BLaER1 treated with 17β-estradiol and CSF1 and Interleukin-3, amounts not matched to agents 10 nM and 100 nM (cell line): ENCODE results near the gene ASB13.
A peak's percentile ranks its signal among the peaks of the same experiment; 100 is the strongest.

Source experiments
- H3K27ac ChIP-seq, 11 experiments: shearing (Covaris generic); formaldehyde crosslinking; 2 replicates each; pipeline ENCODE4 v1.8.1; 2022
- H3K27me3 ChIP-seq, 11 experiments: shearing (Covaris generic); formaldehyde crosslinking; 2 replicates each; pipeline ENCODE4 v1.8.1; 2022
- H3K36me3 ChIP-seq, 11 experiments: shearing (Covaris generic); formaldehyde crosslinking; 2 replicates each; pipeline ENCODE4 v1.8.1; 2022
- H3K4me1 ChIP-seq, 10 experiments: shearing (Covaris generic); formaldehyde crosslinking; 2 replicates each; pipeline ENCODE4 v1.8.1; 2022
- H3K4me2 ChIP-seq, 11 experiments: shearing (Covaris generic); formaldehyde crosslinking; 2 replicates each; pipeline ENCODE4 v1.8.1; 2022
- H3K4me3 ChIP-seq, 10 experiments: shearing (Covaris generic); formaldehyde crosslinking; 2 replicates each; pipeline ENCODE4 v1.8.1; 2022
- H3K9ac ChIP-seq, 11 experiments: shearing (Covaris generic); formaldehyde crosslinking; 2 replicates each; pipeline ENCODE4 v1.8.1; 2022
- H3K9me3 ChIP-seq, 11 experiments: shearing (Covaris generic); formaldehyde crosslinking; replicated peaks in 1 of 11; 2 replicates each; pipeline ENCODE4 v1.8.1; 2022
- H4K20me1 ChIP-seq, 11 experiments: shearing (Covaris generic); formaldehyde crosslinking; 2 replicates each; pipeline ENCODE4 v1.8.1; 2022
- Cebpa-rat ChIP-seq, 11 experiments: shearing (Covaris generic); IDR thresholded peaks; 2 replicates each; pipeline ENCODE4 v1.8.1; 2022

ASB13 gene

GRCh38 chr10:5620223-5620721 lies 46.1 kb downstream of the ASB13 start:
- TF ChIP-seq Cebpa-rat (IDR thresholded peaks at IDR 0.05), result no peak
- H3K27me3 ChIP-seq, result no peaks in the 10 kb centered on the region
- H3K4me1 ChIP-seq, result peaks cover 11 to 24% (median 20%) of the 10 kb centered on the region in 10 experiments
- H4K20me1 ChIP-seq, result peaks cover 0 to 6% (median 0%) of the 10 kb centered on the region in 11 experiments; a peak in 4 of 22 replicates
- no peaks in the 10 kb centered on the region for H3K9me3 ChIP-seq
- H3K9ac ChIP-seq, result 0 out of 22 replicates have a peak overlapping the region, but pooled peaks of 2 of the 11 experiments have one; percentile 13 to 14
- H3K36me3 ChIP-seq, result no peaks in the 10 kb centered on the region
- no peak overlapping the region for H3K27ac ChIP-seq
- H3K4me2 ChIP-seq, result peak overlapping the region in 8 of 11 experiments; percentile 68 to 83 (median 76); a peak in 16 of 22 replicates
- no peak overlapping the region for H3K4me3 ChIP-seq

DNA sequence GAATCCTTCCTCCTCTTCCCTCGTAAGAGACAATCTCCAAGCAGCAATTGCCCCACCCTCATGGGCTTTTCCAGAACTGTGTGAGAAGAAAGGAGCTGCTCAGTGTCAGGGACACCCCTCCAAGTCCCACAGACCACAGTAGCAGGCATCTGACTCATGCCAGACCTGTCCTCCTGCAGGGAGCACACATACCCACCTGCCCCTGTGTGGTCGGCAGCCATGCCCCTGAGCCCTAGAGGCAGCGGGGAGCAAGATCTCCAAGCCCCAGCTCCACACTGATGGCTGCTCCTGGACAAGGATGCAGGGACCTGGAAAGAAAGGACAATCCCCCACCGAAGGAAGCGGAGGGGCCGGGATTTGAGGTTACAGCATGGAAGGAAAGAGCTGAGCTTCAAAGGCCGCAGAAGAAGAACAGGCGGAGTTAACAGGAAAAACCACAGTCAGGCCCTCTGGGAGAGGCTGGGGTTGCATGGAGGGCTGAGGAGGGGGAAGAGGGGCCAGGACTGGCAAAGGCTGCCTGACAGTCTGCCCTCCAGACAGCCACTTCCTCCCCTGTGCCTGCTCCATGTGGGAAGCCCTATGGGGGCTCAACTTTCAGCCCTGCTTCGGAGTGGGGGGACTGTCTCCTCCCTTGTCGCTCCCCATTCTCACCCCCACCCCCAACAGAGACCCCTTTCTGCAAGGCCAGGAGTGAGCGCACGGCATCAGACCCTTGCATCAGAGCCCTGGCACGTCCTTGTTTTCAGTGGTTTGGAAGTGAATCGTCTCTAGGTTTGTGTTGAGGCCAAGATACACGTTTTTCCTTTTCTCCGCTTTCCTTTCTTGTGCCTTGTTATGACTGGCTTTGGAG lies 46.8 kb downstream of the ASB13 start:
- TF ChIP-seq Cebpa-rat (IDR thresholded peaks at IDR 0.05), result no peak

DNA sequence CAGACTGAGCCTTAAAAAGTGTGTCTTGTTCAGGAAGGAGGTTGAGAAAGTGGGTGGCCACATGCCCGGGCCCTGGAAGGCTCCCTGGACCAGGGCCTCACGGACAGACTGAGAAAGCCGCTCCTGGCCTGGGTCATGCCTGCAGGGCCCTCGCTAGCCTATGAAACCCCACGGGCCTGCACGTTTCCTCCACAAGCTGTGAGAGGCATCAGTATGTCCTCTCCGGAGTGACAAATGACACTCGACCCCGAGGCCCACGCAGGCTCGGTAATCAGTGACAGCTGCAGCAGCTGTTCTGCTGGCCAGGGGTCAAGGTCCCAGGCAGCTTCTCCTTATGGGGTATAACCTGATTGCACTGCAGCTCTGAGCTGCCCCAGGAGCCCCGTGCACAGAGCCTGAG lies 47.6 kb downstream of the ASB13 start:
- H3K27ac ChIP-seq, result no peak overlapping the region
- no peak for TF ChIP-seq Cebpa-rat (IDR thresholded peaks at IDR 0.05)
- H3K27me3 ChIP-seq, result no peaks in the 10 kb centered on the region
- H3K4me1 ChIP-seq, result peaks cover 11 to 24% (median 20%) of the 10 kb centered on the region in 10 experiments
- H4K20me1 ChIP-seq, result peaks cover 0 to 6% (median 0%) of the 10 kb centered on the region in 11 experiments; a peak in 4 of 22 replicates
- H3K36me3 ChIP-seq, result no peaks in the 10 kb centered on the region
- no peak overlapping the region for H3K9ac ChIP-seq
- peak overlapping the region; percentile 50 to 83 (median 74); a peak in 20 of 22 replicates for H3K4me2 ChIP-seq
- H3K9me3 ChIP-seq, result no peaks in the 10 kb centered on the region
- H3K4me3 ChIP-seq, result no peak overlapping the region

More for the DNA sequence above, 46.8 kb downstream of the ASB13 start:
- Histone ChIP-seq H4K20me1 (peaks cover 0 to 6% (median 0%) of the 10 kb centered on the region in 11 experiments; a peak in 4 of 22 replicates), H3K4me1 (peaks cover 11 to 24% (median 20%) of the 10 kb centered on the region in 10 experiments), H3K27ac (0 out of 22 replicates have a peak overlapping the region, but pooled peaks of 1 of the 11 experiments have one; percentile 18), H3K9me3 (no peaks in the 10 kb centered on the region), H3K36me3 (no peaks in the 10 kb centered on the region), H3K4me2 (peak overlapping the region; percentile 50 to 83 (median 74)), H3K27me3 (no peaks in the 10 kb centered on the region), H3K9ac (peak overlapping the region in 3 of 11 experiments; percentile 10 to 45 (median 14); a peak in 2 of 22 replicates), H3K4me3 (no peak overlapping the region)

DNA sequence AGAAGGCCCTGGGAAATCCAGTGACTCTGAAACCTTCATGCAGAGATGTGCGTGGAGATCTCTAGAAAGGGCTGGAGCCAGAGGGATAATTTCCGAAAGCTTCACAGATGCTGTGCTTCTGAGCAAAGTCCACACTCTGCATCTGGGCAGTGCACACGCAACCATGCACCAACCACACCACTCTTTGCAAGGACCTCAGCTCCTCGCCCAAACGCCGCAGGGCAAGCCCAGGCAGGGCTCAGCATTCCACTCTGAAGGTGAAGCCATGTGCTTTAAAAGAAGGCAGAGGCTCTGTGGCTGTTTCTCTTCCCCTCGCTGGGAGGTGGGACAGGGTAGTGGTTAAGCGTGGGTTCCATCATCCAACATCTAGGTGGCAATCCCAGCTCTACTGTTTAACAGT lies 48.4 kb downstream of the ASB13 start:
- peaks cover 0 to 6% (median 0%) of the 10 kb centered on the region in 11 experiments; a peak in 4 of 22 replicates for H4K20me1 ChIP-seq
- no peak overlapping the region for H3K9ac ChIP-seq
- TF ChIP-seq Cebpa-rat (IDR thresholded peaks at IDR 0.05), result no peak
- no peak overlapping the region for H3K27ac ChIP-seq
- H3K4me2 ChIP-seq, result no peak overlapping the region
- no peaks in the 10 kb centered on the region for H3K36me3 ChIP-seq
- H3K9me3 ChIP-seq, result no peaks in the 10 kb centered on the region
- no peaks in the 10 kb centered on the region for H3K27me3 ChIP-seq
- H3K4me1 ChIP-seq, result peaks cover 11 to 22% (median 20%) of the 10 kb centered on the region in 10 experiments
- no peak overlapping the region for H3K4me3 ChIP-seq

- no peak overlapping the region for H3K9ac ChIP-seq
- no peak overlapping the region for H3K4me2 ChIP-seq
- no peaks in the 10 kb centered on the region for H3K36me3 ChIP-seq
- peaks cover 0 to 6% (median 0%) of the 10 kb centered on the region in 11 experiments; a peak in 4 of 22 replicates for H4K20me1 ChIP-seq
- H3K27ac ChIP-seq, result no peak overlapping the region
- H3K4me3 ChIP-seq, result no peak overlapping the region
- no peak for TF ChIP-seq Cebpa-rat (IDR thresholded peaks at IDR 0.05)
- peaks cover 11 to 21% (median 19%) of the 10 kb centered on the region in 10 experiments for H3K4me1 ChIP-seq
- no peaks in the 10 kb centered on the region for H3K9me3 ChIP-seq
- H3K27me3 ChIP-seq, result no peaks in the 10 kb centered on the region
Observed at GRCh38 chr10:5617521-5617920, 48.9 kb downstream of the ASB13 start.

- H3K4me3 ChIP-seq, result no peak overlapping the region
- no peak overlapping the region for H3K27ac ChIP-seq
- no peaks in the 10 kb centered on the region for H3K27me3 ChIP-seq
- no peaks in the 10 kb centered on the region for H3K9me3 ChIP-seq
- peaks cover 11 to 21% (median 19%) of the 10 kb centered on the region in 10 experiments for H3K4me1 ChIP-seq
- no peak overlapping the region for H3K9ac ChIP-seq
- H4K20me1 ChIP-seq, result peaks cover 0 to 6% (median 0%) of the 10 kb centered on the region in 11 experiments; a peak in 4 of 22 replicates
- TF ChIP-seq Cebpa-rat (IDR thresholded peaks at IDR 0.05), result no peak
- H3K4me2 ChIP-seq, result no peak overlapping the region
- no peaks in the 10 kb centered on the region for H3K36me3 ChIP-seq
Observed at GRCh38 chr10:5616836-5617235, 49.6 kb downstream of the ASB13 start.

GRCh38 chr10:5616046-5616445 lies 50.3 kb downstream of the ASB13 start:
- no peak overlapping the region for H3K27ac ChIP-seq
- no peak overlapping the region for H3K9ac ChIP-seq
- peaks cover 11 to 21% (median 19%) of the 10 kb centered on the region in 10 experiments for H3K4me1 ChIP-seq
- no peaks in the 10 kb centered on the region for H3K36me3 ChIP-seq
- no peak for TF ChIP-seq Cebpa-rat (IDR thresholded peaks at IDR 0.05)
- no peak overlapping the region for H3K4me2 ChIP-seq
- H3K4me3 ChIP-seq, result no peak overlapping the region
- H3K27me3 ChIP-seq, result no peaks in the 10 kb centered on the region
- H3K9me3 ChIP-seq, result no peaks in the 10 kb centered on the region
- peaks cover 0 to 6% (median 0%) of the 10 kb centered on the region in 11 experiments; a peak in 4 of 22 replicates for H4K20me1 ChIP-seq

DNA sequence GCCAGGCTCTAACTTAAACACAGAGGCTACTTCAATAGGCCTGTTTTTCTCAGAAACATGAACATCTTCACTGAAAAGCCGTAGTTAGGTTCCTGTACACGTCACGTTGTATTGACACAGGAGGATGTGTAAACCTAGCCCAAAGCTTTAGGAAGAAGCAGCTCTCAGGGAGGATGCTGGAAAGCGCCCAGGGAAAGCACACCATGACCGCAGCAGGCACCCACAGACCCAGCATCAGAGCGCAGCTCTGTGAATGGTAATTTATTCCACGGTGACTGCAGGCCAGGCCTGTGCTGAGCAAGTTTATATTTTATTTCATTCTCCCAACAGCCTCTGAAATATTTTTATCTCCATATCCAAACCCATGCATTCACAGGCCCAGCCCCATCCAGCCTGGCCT lies 51.1 kb downstream of the ASB13 start:
- H3K4me3 ChIP-seq, result no peak overlapping the region
- H3K4me1 ChIP-seq, result peaks cover 11 to 18% (median 17%) of the 10 kb centered on the region in 10 experiments
- no peaks in the 10 kb centered on the region for H3K27me3 ChIP-seq
- no peak overlapping the region for H3K4me2 ChIP-seq
- no peak overlapping the region for H3K9ac ChIP-seq
- no peaks in the 10 kb centered on the region for H3K9me3 ChIP-seq
- peaks cover 0 to 6% (median 0%) of the 10 kb centered on the region in 11 experiments; a peak in 4 of 22 replicates for H4K20me1 ChIP-seq
- no peak overlapping the region for H3K27ac ChIP-seq
- H3K36me3 ChIP-seq, result no peaks in the 10 kb centered on the region
- TF ChIP-seq Cebpa-rat (IDR thresholded peaks at IDR 0.05), result no peak

DNA sequence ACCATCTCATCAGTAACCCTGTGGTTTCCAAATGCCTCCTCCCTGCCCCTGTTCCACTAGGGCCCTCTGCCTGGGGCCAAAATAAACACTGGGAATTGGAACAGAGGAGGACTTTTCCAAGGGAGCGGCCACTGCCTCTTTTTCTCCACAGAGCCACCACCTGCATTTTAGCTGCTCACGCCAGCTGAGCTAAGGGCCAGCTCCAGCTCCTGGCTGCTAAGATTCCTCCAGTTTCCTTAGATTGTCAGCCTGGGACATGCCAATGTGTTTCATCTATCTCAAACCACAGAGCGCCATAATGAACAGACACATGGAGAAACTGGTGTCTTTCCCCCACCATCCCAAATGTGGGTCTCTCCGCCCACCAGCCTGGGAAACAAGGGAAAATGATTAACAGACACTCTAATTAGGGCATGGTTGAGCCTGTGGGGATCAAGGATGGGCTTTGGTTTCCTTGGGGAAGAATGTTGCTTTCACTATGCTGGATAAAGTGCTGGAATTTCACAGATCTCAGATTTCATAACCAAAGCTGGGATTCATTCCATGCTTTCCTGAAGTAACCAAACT lies 52.2 kb downstream of the ASB13 start:
- H3K27me3 ChIP-seq, result no peaks in the 10 kb centered on the region
- H3K4me3 ChIP-seq, result no peak overlapping the region
- H3K4me1 ChIP-seq, result peaks cover 4 to 7% (median 6%) of the 10 kb centered on the region in 10 experiments
- no peak overlapping the region for H3K9ac ChIP-seq
- H3K9me3 ChIP-seq, result no peaks in the 10 kb centered on the region
- H3K4me2 ChIP-seq, result no peak overlapping the region
- no peaks in the 10 kb centered on the region for H3K36me3 ChIP-seq
- peaks cover 0 to 6% (median 0%) of the 10 kb centered on the region in 11 experiments; a peak in 3 of 22 replicates for H4K20me1 ChIP-seq
- no peak for TF ChIP-seq Cebpa-rat (IDR thresholded peaks at IDR 0.05)
- H3K27ac ChIP-seq, result no peak overlapping the region
